IMR-90 (cell line): Measurements from ENCODE around the gene MLANA. TPM values are rescaled to one million over a fixed set of nuclear protein-coding genes. Genes with fewer than 3 reads are reported as not detected.

Experiments
- BHLHE40 ChIP-seq: fragments of 150-350 bp; IDR thresholded peaks from 2 replicates; pipeline ENCODE4 v1.6.1; 2016; ENCODE audit warnings: mild to moderate bottlenecking, low read depth, low read length
- MAZ ChIP-seq: IDR thresholded peaks from 2 replicates; pipeline ENCODE4 v1.6.1; 2012; ENCODE audit warnings: low read depth, mild to moderate bottlenecking, low read length, improper control_type of control experiment, moderate library complexity, borderline replicate concordance
- RFX5 ChIP-seq: IDR thresholded peaks from 2 replicates; pipeline ENCODE4 v1.8.0; 2012; ENCODE audit warnings: low read depth, mild to moderate bottlenecking, low read length, moderate library complexity
- polyA plus RNA-seq, 3 experiments: library from polyadenylated mRNA; depleted of rRNA; stranded (reverse); fragments of >200 nt; gene quantifications; 2 replicates each; pipeline ENCODE4 v1.2.3, GENCODE V29; 2012; ENCODE audit warnings: low replicate concordance in 1 of 3
- total RNA-seq: library from RNA; depleted of rRNA; stranded (reverse); fragments of >200 nt; gene quantifications from 2 replicates; pipeline ENCODE4 v1.2.3, GENCODE V29; 2012

The MLANA gene
- total and polyA plus RNA-seq, 2 of the 4 experiments (the other 2 are of a cell fraction), result not detected

- TF ChIP-seq RFX5 (no peak), BHLHE40 (no peak), MAZ (no peak)
Observed at GRCh38 chr9:5842929-5843793, 47.5 kb upstream of the MLANA start (continued).
